Measurements from ENCODE around the gene PHF10.

PHF10 gene

DNA sequence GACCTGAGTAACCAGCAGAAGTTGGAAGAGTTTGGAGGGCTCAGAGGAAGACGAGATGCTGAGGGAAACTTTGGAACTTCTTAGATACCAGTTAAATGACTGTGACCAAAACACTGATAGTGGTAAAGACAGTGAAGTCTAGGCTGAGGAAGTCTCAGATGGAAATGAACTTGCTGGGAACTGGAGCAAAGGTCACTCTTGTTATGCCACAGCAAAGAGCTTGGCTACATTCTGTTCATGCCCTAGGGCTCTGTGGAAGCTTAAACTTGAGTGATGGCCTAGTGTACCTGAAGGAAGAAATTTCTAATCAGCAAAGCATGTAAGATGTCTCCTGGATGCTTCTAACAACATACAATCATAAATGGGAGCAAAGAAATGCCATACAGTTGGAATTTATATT, 47.2 kb downstream of the PHF10 start:
- Histone ChIP-seq H3K36me3 (ENCODE audit: insufficient read depth, low read length) (peaks cover 18% of the 10 kb centered on the region), H3K9ac (ENCODE audit: insufficient read length) (no peak overlapping the region), H3K27ac (no peak overlapping the region), H3K9me3 (ENCODE audit: low read depth, low read length) (no peaks in the 10 kb centered on the region), H3K4me3 (no peak overlapping the region)
- no peak for DNase-seq (ENCODE audit: low read depth, low spot score)
- TF ChIP-seq POLR2AphosphoS5 (IDR thresholded peaks at IDR 0.05; ENCODE audit: borderline replicate concordance, low read depth, low read length), result no peak
- no peak for TF ChIP-seq FOXP2 (optimal IDR thresholded peaks at IDR 0.05; ENCODE audit: control extremely low read depth, extremely low read length, insufficient read depth)
- TF ChIP-seq EZH2 (IDR thresholded peaks at IDR 0.05), result no peak

DNA sequence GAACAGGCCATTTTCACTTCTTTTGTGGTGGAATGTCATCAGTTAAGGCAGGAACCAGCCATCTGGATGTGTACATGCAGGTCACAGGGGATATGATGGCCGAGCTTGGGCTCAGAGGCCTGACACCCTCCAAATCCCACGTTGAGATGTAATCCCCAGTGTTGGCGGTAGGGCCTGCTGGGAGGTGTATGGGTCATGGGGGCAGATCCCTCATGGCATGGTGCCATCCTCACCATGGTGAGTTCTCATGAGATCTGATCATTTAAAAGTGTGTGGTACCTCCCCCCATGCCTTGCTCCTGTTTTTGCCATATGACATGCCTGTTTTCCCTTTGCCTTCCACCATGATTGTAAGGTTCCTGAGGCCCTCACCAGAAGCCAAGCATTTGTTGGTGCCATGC, 49.3 kb downstream of the PHF10 start:
- Histone ChIP-seq H3K4me3 (no peak overlapping the region), H3K27ac (no peak overlapping the region), H3K9ac (ENCODE audit: insufficient read length) (no peak overlapping the region), H3K36me3 (ENCODE audit: insufficient read depth, low read length) (peaks cover 24% of the 10 kb centered on the region; the same call in 1 of the 2 replicates), H3K9me3 (ENCODE audit: low read depth, low read length) (no peaks in the 10 kb centered on the region)
- DNase-seq (ENCODE audit: low read depth, low spot score), result no peak
- TF ChIP-seq EZH2 (IDR thresholded peaks at IDR 0.05) (no peak), POLR2AphosphoS5 (IDR thresholded peaks at IDR 0.05; ENCODE audit: borderline replicate concordance, low read depth, low read length) (no peak), FOXP2 (optimal IDR thresholded peaks at IDR 0.05; ENCODE audit: control extremely low read depth, extremely low read length, insufficient read depth) (no peak)

DNA sequence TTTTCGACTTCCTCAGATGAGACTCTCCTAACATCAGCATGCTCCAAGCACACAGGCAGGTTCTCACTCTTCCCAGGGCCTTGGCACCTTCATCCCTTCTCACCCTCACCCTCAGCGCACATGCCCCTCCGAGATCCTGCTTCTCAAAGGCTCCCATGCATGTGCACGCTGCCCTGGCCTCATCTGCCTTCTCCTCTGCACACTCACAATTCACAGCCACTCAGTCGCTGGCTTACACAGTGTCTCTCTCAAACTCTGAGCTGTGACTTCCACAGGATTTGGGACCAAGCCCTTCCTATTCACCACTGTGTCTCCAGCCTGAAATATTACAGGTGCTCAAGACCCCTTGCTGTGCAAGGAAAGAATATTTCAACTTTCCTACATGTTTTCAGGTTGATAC, 52.7 kb downstream of the PHF10 start:
- H3K4me3 ChIP-seq, result no peak overlapping the region
- H3K9ac ChIP-seq (ENCODE audit: insufficient read length), result no peak overlapping the region
- DNase-seq (ENCODE audit: low read depth, low spot score), result no peak
- H3K9me3 ChIP-seq (ENCODE audit: low read depth, low read length), result no peaks in the 10 kb centered on the region
- TF ChIP-seq POLR2AphosphoS5 (IDR thresholded peaks at IDR 0.05; ENCODE audit: borderline replicate concordance, low read depth, low read length) (no peak), EZH2 (IDR thresholded peaks at IDR 0.05) (no peak), FOXP2 (optimal IDR thresholded peaks at IDR 0.05; ENCODE audit: control extremely low read depth, extremely low read length, insufficient read depth) (no peak)
- H3K36me3 ChIP-seq (ENCODE audit: insufficient read depth, low read length), result peaks cover 21% of the 10 kb centered on the region; the same call in 1 of the 2 replicates
- no peak overlapping the region for H3K27ac ChIP-seq

DNA sequence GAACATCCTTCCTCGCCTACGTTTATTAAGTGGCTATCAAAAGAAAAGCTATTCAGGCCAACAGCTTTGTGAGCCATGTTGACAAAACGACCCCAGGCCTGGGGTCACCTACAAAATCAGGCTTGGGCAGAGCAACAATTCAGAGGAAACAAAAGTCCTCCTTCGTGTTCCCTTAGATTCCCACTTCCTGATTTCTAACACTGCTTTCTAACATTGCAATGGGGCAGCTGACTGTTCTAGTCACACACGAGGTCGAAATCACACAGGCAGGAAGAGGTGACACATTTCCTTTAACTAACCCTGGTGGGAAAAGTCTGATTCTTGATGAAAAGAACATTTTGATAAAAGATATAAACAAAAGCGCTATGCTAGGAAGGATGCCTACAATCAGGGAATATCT, 54.4 kb downstream of the PHF10 start:
- peaks cover 18% of the 10 kb centered on the region; the same call in 1 of the 2 replicates for H3K36me3 ChIP-seq (ENCODE audit: insufficient read depth, low read length)

DNA sequence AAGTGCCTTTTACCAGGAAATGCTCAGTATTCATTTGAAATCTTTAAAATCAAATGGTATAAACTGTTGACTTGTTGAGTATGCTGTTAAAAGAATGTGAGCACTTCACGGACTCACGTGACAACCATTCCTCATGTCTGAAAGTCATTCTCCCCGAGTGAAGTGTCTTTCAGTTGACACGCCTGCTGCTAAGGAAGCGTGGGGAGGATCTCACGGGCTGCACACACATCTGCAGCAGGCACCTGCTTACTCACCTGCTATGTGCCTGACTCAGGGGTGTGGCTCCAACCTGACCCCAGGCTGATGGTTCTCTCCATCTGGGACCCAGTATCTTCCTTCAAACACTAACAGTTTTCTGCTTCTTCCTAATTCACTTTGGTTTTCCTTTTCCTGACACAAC, 55.2 kb downstream of the PHF10 start:
- peaks cover 21% of the 10 kb centered on the region; the same call in 1 of the 2 replicates for H3K36me3 ChIP-seq (ENCODE audit: insufficient read depth, low read length)

More for the DNA sequence above, 54.4 kb downstream of the PHF10 start:
- Histone ChIP-seq H3K4me3 (no peak overlapping the region), H3K9me3 (ENCODE audit: low read depth, low read length) (no peaks in the 10 kb centered on the region), H3K27ac (no peak overlapping the region), H3K9ac (ENCODE audit: insufficient read length) (no peak overlapping the region)
- TF ChIP-seq FOXP2 (optimal IDR thresholded peaks at IDR 0.05; ENCODE audit: control extremely low read depth, extremely low read length, insufficient read depth), result no peak
- no peak for TF ChIP-seq EZH2 (IDR thresholded peaks at IDR 0.05)
- TF ChIP-seq POLR2AphosphoS5 (IDR thresholded peaks at IDR 0.05; ENCODE audit: borderline replicate concordance, low read depth, low read length), result no peak
- DNase-seq (ENCODE audit: low read depth, low spot score), result no peak

DNA sequence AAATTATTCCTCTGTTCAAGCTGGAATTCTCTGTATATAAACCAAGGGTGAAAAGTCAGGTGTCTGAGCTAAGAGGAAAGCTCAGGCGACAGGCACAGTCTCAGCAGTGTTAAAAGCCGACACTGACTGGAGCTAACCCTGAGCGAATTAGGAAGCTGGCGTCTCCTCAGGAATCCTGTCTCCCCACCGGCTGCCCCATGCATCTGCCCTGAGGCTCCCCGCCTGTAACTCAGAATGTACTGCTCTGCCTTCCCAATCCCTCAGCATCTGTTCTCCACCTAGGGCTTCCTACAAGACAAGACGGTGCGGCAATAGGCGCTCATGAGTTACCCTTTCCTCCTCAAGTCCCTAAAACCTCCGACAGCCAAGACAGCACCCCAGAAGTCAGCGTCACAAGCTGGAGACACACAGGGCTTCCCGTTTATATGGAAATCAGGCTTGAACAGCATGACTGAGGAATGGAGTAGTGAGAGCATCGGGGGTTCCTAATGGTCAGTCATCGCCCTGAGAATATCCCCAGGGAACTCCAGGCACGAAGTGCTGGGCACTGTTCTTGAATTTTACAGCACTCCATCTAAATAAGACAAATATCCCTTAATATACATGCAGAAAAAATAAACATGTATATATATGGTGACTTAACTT, 56.0 kb downstream of the PHF10 start:
- no peak for TF ChIP-seq EZH2 (IDR thresholded peaks at IDR 0.05)
- no peak for TF ChIP-seq FOXP2 (optimal IDR thresholded peaks at IDR 0.05; ENCODE audit: control extremely low read depth, extremely low read length, insufficient read depth)
- no peak for TF ChIP-seq POLR2AphosphoS5 (IDR thresholded peaks at IDR 0.05; ENCODE audit: borderline replicate concordance, low read depth, low read length)
- Histone ChIP-seq H3K36me3 (ENCODE audit: insufficient read depth, low read length) (peaks cover 27% of the 10 kb centered on the region; the same call in 1 of the 2 replicates), H3K9ac (ENCODE audit: insufficient read length) (no peak overlapping the region), H3K27ac (no peak overlapping the region), H3K9me3 (ENCODE audit: low read depth, low read length) (no peaks in the 10 kb centered on the region), H3K4me3 (no peak overlapping the region)
- DNase-seq (ENCODE audit: low read depth, low spot score), result no peak

More for the DNA sequence above, 55.2 kb downstream of the PHF10 start:
- TF ChIP-seq FOXP2 (optimal IDR thresholded peaks at IDR 0.05; ENCODE audit: control extremely low read depth, extremely low read length, insufficient read depth), result no peak
- no peak for TF ChIP-seq POLR2AphosphoS5 (IDR thresholded peaks at IDR 0.05; ENCODE audit: borderline replicate concordance, low read depth, low read length)
- no peak for TF ChIP-seq EZH2 (IDR thresholded peaks at IDR 0.05)
- Histone ChIP-seq H3K9ac (ENCODE audit: insufficient read length) (no peak overlapping the region), H3K27ac (no peak overlapping the region), H3K9me3 (ENCODE audit: low read depth, low read length) (no peaks in the 10 kb centered on the region), H3K4me3 (no peak overlapping the region)
- no peak for DNase-seq (ENCODE audit: low read depth, low spot score)

DNA sequence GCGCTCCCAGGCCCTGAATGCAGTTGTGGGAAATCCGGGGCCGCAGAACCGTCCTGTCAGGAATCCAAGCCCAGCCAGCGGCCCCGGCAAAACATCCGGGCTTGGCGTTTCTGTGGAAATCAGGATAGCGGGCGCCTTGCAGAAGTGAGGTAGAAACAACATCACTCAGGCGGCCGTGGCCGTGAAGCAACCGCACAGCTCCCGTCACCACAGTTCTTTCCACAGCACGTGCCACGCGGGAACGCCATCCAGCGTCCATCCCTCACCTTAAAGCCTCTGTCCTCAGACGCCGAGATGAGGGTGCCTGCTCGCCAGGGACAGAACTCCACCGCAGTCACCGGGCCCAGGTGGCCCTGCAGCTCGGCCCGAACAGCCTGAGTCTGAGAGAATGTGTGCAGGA, 56.6 kb downstream of the PHF10 start:
- H3K36me3 ChIP-seq (ENCODE audit: insufficient read depth, low read length), result peaks cover 27% of the 10 kb centered on the region; the same call in 1 of the 2 replicates
- no peak for DNase-seq (ENCODE audit: low read depth, low spot score)
- H3K4me3 ChIP-seq, result no peak overlapping the region
- no peak overlapping the region for H3K9ac ChIP-seq (ENCODE audit: insufficient read length)
- TF ChIP-seq EZH2 (IDR thresholded peaks at IDR 0.05) (no peak), FOXP2 (optimal IDR thresholded peaks at IDR 0.05; ENCODE audit: control extremely low read depth, extremely low read length, insufficient read depth) (no peak), POLR2AphosphoS5 (IDR thresholded peaks at IDR 0.05; ENCODE audit: borderline replicate concordance, low read depth, low read length) (no peak)
- no peaks in the 10 kb centered on the region for H3K9me3 ChIP-seq (ENCODE audit: low read depth, low read length)
- no peak overlapping the region for H3K27ac ChIP-seq

DNA sequence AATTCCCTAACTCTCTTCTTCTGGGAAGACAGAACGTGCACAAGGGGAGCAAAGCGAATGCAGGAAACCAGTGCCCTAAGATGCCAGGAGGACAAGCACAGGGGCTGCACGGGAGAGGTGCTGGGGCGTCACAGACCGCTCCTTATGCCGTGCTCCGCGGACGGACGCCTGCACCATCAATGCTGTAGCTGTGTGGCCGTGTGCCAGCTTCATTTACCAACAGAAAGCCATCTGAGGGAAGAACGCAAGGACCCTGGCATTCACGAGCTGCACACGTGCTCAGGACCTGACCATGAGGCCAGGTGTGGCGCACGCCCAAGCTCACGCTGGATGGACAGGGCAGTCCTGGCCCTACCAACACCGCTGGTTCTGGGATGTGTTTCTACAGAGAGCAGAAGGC, 57.9 kb downstream of the PHF10 start:
- Histone ChIP-seq H3K9me3 (ENCODE audit: low read depth, low read length) (no peaks in the 10 kb centered on the region), H3K4me3 (no peak overlapping the region), H3K27ac (no peak overlapping the region), H3K9ac (ENCODE audit: insufficient read length) (no peak overlapping the region), H3K36me3 (ENCODE audit: insufficient read depth, low read length) (peaks cover 19% of the 10 kb centered on the region; the same call in 1 of the 2 replicates)
- TF ChIP-seq EZH2 (IDR thresholded peaks at IDR 0.05) (no peak), FOXP2 (optimal IDR thresholded peaks at IDR 0.05; ENCODE audit: control extremely low read depth, extremely low read length, insufficient read depth) (no peak), POLR2AphosphoS5 (IDR thresholded peaks at IDR 0.05; ENCODE audit: borderline replicate concordance, low read depth, low read length) (no peak)
- no peak for DNase-seq (ENCODE audit: low read depth, low spot score)

Measured in SK-N-MC (cell line).